ENCODE results near the gene TNFSF13B.

Gene TNFSF13B

GRCh38 chr13:108349269-108349668 lies 79.8 kb downstream of the TNFSF13B start:
- TF ChIP-seq CTCF (conservative IDR thresholded peaks at IDR 0.05), result no peak
- no peak overlapping the region for H3K27ac ChIP-seq

GRCh38 chr13:108350579-108350978 lies 81.1 kb downstream of the TNFSF13B start:
- TF ChIP-seq CTCF (conservative IDR thresholded peaks at IDR 0.05), result no peak
- H3K27ac ChIP-seq, result no peak overlapping the region

GRCh38 chr13:108352599-108352998 lies 83.1 kb downstream of the TNFSF13B start:
- TF ChIP-seq CTCF (conservative IDR thresholded peaks at IDR 0.05), result no peak
- no peak overlapping the region for H3K27ac ChIP-seq

GRCh38 chr13:108357228-108357627 lies 87.7 kb downstream of the TNFSF13B start:
- TF ChIP-seq CTCF (conservative IDR thresholded peaks at IDR 0.05), result no peak; the same call in 1 of the 2 replicates
- no peak overlapping the region for H3K27ac ChIP-seq
